ENCODE results near the gene OR9I1. TPM values are rescaled to one million over a fixed set of nuclear protein-coding genes. Genes with fewer than 3 reads are reported as not detected.

Gene OR9I1, protein sequence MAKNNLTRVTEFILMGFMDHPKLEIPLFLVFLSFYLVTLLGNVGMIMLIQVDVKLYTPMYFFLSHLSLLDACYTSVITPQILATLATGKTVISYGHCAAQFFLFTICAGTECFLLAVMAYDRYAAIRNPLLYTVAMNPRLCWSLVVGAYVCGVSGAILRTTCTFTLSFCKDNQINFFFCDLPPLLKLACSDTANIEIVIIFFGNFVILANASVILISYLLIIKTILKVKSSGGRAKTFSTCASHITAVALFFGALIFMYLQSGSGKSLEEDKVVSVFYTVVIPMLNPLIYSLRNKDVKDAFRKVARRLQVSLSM
- total RNA-seq (2014; rRNA removed; shearing (Covaris generic)): not detected in 2 replicates

DNA sequence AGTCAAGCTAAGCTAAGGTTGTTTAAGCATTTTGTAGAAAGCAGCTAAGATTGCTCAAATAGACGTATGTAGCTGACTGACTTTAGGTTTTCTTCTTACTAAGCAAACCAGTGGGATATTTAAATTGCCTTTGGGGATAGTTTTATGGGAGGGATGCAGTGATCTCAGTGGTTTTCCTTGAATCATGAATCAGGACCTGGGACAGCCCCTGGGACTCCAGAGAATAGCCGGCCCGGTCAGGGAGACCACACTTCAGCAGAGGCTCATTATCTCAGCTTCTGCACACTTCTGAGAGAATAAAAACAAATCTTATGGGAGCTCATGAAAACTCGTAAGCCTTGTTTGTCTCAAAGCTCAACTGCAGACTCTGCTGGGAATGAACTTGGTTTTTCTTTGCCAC is at the start of gene OR9I1:
Gene OR9I1, minus strand, starts transcription at position 62 of the 400 bp plus-strand sequence. CDS start 6,086 bp downstream, outside the sequence.
- DNase-seq: no peak
- Histone ChIP-seq H3K4me3 (ENCODE audit: insufficient read depth, low read depth, low read length) (no peak within 1 kb of the TSS), H3K27me3 (ENCODE audit: control insufficient read depth, insufficient read depth, low read length) (no peaks in the 10 kb centered on the region), H3K36me3 (replicated peaks; ENCODE audit: control insufficient read depth, insufficient read depth, low read length) (no peaks in the 10 kb centered on the region)

DNA sequence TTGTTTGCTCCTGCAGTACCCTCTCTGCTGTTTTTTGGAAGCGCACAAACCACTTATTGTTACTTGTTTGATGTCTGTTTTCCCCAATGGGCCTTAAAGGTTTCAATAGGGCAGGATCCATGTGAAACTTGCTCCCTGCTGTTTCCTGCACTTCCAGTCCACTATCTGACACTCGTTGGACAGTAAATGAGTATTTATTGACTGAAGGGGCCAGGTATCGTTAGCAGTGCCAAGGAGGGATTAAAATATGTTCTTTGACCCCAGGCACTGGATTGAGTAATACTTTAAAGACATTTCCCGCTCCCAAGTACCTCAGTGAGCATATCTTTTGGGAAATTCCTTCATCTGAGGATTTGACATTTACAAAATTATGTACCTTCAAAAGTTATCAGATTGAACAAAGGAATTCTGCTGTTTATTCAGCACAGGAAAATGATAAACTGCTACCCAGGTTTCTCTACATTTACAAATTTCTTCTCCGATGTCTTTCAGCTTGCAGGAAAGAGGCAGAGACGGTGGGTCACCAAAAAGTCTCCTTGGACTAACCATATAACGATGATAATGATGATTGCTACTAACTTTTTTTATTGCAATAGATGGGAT is 40.3 kb upstream of the OR9I1 start:
- Histone ChIP-seq H3K4me3 (ENCODE audit: insufficient read depth, low read depth, low read length) (no peak overlapping the region), H3K27me3 (ENCODE audit: control insufficient read depth, insufficient read depth, low read length) (no peaks in the 10 kb centered on the region), H3K36me3 (replicated peaks; ENCODE audit: control insufficient read depth, insufficient read depth, low read length) (no peaks in the 10 kb centered on the region)
- no peak for DNase-seq

DNA sequence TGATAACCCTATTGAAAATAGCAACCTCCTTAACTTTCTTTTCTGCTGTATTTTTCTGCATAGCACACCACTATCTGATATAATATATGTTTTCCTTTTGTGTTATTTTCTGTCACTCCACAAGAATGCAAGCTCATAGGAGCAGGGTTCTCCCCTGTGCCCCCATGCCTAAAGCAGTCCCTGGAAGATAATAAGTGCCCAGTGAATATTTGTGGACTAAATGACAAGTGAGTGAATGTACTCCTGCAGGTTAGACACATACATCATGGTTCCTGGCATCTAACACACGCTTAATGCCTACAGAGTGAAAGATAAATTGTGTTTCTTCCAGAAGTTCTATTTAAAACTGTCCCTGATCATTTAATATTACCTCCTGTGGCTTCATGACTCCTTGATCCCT is 39.7 kb upstream of the OR9I1 start:
- Histone ChIP-seq H3K36me3 (replicated peaks; ENCODE audit: control insufficient read depth, insufficient read depth, low read length) (no peaks in the 10 kb centered on the region), H3K27me3 (ENCODE audit: control insufficient read depth, insufficient read depth, low read length) (no peaks in the 10 kb centered on the region), H3K4me3 (ENCODE audit: insufficient read depth, low read depth, low read length) (no peak overlapping the region)
- no peak for DNase-seq

DNA sequence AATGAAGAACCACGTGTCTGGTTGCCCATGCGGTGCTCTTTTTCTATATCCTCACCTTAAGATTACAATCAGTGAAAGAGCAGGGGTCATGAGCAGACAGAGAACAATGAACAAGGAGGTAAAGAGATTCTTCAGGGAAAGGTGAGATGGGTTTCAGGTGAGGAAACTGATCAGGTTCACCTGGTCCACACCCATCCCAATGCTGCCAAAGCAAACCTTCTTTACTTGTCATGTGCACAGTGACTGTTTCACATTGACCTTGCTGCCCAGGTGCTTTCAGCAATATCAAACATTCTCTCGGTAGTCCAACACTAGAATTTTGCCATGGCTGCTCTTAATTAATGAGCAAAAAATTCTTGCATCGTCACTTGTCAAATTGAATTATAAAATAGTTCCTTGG is 39.1 kb upstream of the OR9I1 start:
- H3K27me3 ChIP-seq (ENCODE audit: control insufficient read depth, insufficient read depth, low read length): no peaks in the 10 kb centered on the region
- no peak for DNase-seq
- no peak overlapping the region for H3K4me3 ChIP-seq (ENCODE audit: insufficient read depth, low read depth, low read length)
- H3K36me3 ChIP-seq (replicated peaks; ENCODE audit: control insufficient read depth, insufficient read depth, low read length): no peaks in the 10 kb centered on the region

DNA sequence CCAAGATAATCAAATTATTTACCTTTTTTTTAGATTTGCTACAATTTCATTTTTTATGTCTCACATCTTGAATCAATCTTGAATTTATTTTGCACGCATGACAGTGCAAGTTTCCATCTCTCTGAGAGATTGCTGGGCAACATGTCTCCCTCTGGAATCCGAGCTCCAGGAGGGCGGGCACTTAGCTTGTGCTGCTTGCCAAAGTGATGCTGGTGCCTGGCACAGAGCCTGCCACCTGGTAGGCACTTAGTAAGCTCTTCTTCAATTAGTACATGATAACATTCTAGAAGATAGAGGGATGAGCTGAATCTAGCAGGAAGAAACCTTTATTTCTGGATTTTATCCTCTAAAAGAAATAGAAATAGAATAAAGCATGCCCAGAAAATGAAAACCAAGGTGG is 27.5 kb upstream of the OR9I1 start:
- DNase-seq: no peak
- H3K36me3 ChIP-seq (replicated peaks; ENCODE audit: control insufficient read depth, insufficient read depth, low read length): no peaks in the 10 kb centered on the region
- no peaks in the 10 kb centered on the region for H3K27me3 ChIP-seq (ENCODE audit: control insufficient read depth, insufficient read depth, low read length)
- H3K4me3 ChIP-seq (ENCODE audit: insufficient read depth, low read depth, low read length): no peak overlapping the region

DNA sequence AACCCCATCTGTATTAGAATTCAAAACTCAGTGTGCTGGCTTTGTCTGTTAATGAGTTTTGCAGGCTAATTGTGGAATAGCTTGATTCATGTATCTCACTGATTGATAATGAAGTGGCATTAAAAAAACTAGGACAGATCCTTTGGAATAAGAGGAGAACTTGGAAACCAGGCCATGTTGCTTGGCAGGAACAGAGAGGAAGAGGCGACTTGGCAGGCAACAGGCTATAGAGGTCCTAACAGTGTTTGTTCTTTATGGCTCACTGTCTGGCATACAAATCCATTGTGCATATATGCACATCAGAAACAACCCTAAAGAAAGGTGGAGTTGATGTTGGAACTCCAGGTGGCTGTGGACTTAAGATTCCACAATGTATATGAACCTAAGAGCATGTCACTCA is 17.4 kb upstream of the OR9I1 start:
- Histone ChIP-seq H3K4me3 (ENCODE audit: insufficient read depth, low read depth, low read length) (no peak overlapping the region), H3K27me3 (ENCODE audit: control insufficient read depth, insufficient read depth, low read length) (no peaks in the 10 kb centered on the region), H3K36me3 (replicated peaks; ENCODE audit: control insufficient read depth, insufficient read depth, low read length) (no peaks in the 10 kb centered on the region)
- DNase-seq: no peak

DNA sequence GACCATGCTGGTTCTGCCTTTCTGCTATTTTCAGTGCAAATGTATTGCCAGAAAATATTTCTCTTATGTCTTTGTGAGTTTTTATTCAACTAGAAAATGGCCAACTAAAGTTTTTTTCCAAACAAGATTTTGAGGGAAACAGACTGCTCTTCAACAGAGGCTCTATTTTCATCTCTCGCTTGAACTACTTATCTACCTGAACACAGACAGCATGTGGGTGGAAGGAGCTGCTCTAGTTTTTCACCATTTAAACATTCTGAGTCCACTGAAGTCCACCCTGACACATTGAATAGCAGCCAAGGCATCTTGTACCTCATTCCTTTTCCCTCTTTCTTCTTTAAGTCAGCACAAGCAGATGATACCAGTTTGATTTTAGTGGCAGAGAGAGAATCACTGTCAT is 9.8 kb upstream of the OR9I1 start:
- Histone ChIP-seq H3K36me3 (replicated peaks; ENCODE audit: control insufficient read depth, insufficient read depth, low read length) (no peaks in the 10 kb centered on the region), H3K27me3 (ENCODE audit: control insufficient read depth, insufficient read depth, low read length) (no peaks in the 10 kb centered on the region), H3K4me3 (ENCODE audit: insufficient read depth, low read depth, low read length) (no peak overlapping the region)
- DNase-seq: no peak

DNA sequence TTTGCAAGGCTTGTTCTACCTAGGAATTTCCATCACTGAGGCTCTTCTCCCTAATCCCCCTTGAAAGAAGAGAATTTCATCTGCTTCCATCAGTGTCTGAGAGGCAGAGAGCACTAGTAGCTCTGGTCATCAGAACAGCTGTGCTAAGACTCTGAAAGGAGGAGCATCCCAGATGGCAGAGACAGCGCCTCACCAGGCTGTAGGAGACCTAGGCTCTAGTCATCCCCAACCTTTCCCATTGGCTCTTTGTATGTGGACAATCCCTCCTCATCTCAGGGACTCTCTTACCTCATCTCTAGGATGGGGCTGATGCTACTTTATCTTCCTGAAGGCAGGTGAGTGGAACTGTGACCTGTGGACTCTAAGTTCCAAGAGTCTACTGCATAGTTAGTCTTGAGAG is 8.8 kb upstream of the OR9I1 start:
- Histone ChIP-seq H3K27me3 (ENCODE audit: control insufficient read depth, insufficient read depth, low read length) (no peaks in the 10 kb centered on the region), H3K4me3 (ENCODE audit: insufficient read depth, low read depth, low read length) (no peak overlapping the region), H3K36me3 (replicated peaks; ENCODE audit: control insufficient read depth, insufficient read depth, low read length) (no peaks in the 10 kb centered on the region)
- no peak for DNase-seq

DNA sequence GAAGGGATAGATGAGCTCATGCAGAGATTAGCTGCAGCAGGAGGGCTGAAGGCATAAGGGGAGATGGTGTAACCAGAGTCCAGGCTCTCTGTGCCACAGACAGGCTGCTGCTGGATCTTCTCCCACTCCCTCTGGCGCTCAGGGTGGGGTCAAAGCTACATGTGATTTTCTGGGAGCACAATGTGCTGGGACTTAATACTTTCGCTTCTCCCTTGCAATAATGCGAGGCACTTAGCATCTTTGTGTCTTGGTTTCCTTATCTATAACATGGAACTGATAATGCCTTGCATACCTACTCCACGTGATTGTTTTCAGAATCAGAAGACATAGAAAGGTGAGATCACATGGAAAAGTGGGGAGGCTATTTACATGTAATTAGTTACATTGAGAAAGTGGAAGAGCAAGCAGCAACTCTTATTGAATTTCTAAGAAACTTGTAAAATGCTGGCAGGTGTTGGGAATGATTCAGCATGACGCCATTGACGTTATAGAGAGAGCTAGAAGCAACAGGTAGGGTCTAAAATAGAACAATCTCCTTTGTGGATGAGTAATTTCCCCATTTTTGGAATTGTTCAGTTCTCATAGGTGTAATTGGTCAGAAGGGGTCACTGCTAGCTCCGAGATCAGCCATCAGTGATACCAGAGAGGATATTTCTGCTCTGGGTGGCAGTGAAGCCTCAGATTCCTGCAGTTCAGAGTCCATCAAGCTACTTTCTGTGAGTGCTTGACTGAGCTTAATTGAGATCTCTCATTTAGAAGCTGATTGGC is 8.2 kb upstream of the OR9I1 start:
- H3K36me3 ChIP-seq (replicated peaks; ENCODE audit: control insufficient read depth, insufficient read depth, low read length): no peaks in the 10 kb centered on the region
- H3K4me3 ChIP-seq (ENCODE audit: insufficient read depth, low read depth, low read length): no peak overlapping the region
- DNase-seq: no peak
- no peaks in the 10 kb centered on the region for H3K27me3 ChIP-seq (ENCODE audit: control insufficient read depth, insufficient read depth, low read length)

DNA sequence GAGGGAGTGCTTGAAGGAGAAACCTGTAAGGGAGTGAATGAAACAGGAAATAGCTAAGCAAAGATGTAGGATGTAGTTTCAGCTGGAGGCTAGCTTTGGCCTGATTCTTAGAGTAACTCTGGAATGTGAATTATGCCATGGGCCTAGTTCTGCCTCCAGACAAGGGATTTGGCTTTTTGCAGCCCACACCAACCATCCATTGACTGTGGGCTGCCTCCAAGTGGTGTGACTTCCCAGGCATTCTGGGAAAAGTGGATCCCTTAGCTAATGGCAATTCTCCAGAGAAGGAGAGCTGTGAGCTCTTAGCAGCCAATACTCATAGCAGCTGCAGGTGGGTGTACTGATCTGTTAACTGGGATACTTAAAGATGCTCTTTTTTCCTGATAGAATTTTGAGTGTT is 2.0 kb upstream of the OR9I1 start:
- H3K4me3 ChIP-seq (ENCODE audit: insufficient read depth, low read depth, low read length): no peak overlapping the region
- H3K27me3 ChIP-seq (ENCODE audit: control insufficient read depth, insufficient read depth, low read length): no peaks in the 10 kb centered on the region
- DNase-seq: no peak
- H3K36me3 ChIP-seq (replicated peaks; ENCODE audit: control insufficient read depth, insufficient read depth, low read length): no peaks in the 10 kb centered on the region

DNA sequence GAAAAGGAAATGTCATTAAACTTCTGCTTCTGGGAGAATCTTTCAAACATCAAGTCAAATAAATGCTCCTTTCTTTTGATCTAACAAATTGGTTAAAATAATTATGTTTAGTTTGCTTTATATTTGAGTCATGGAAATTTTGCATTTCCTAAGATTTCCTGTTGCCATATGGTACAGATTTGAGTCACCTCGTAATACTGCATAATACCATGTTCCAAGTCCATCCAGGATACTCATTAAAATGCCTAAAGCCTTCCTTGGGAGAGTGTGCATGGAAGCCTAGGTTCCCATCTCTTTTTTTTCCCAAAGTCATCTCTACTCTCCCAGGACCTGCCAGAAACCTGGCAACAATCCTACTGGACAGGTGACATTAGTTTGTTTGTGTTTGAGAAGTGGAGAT is 4.2 kb downstream of the OR9I1 start:
- Histone ChIP-seq H3K36me3 (replicated peaks; ENCODE audit: control insufficient read depth, insufficient read depth, low read length) (no peaks in the 10 kb centered on the region), H3K4me3 (ENCODE audit: insufficient read depth, low read depth, low read length) (no peak overlapping the region), H3K27me3 (ENCODE audit: control insufficient read depth, insufficient read depth, low read length) (no peaks in the 10 kb centered on the region; the same call in 1 of the 2 replicates)
- DNase-seq: no peak

DNA sequence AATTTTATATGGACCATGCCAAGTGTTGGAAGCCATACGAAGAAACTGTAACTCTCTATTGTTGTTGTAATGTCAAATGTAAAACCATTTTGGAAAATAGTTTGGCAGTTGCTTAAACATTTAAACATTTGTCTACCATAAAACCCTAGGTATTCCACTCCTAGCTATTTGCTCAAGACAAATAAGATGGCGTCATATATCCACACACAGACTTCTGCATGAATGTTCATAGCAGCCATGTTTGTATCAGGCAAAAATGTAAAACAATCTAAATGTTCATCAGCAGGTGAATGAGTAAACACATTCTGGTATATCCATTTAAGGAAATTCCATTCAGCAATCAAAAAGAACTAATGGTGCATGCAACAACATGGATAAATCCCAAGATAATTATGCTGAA is 27.9 kb downstream of the OR9I1 start:
- Histone ChIP-seq H3K27me3 (ENCODE audit: control insufficient read depth, insufficient read depth, low read length) (no peaks in the 10 kb centered on the region), H3K36me3 (replicated peaks; ENCODE audit: control insufficient read depth, insufficient read depth, low read length) (no peaks in the 10 kb centered on the region), H3K4me3 (ENCODE audit: insufficient read depth, low read depth, low read length) (no peak overlapping the region)
- no peak for DNase-seq

DNA sequence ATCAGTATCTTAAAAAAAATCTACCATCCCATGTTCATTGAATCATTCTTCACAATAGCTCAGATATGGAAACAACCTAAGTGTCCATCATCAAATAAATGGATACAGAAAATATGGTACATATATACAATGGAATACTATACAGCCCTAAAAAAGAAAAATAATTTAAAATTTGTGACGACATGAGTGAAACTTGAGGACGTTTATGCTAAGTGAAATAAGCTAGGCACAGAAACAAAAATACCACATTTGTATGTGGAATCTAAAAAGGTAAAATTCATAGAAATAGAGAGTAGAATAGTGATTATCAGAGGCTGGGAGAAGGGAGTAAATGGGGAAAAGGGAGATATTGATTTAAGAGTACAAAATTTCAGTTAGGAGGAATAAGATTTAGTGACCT is 38.8 kb downstream of the OR9I1 start:
- no peak for DNase-seq
- no peak overlapping the region for H3K4me3 ChIP-seq (ENCODE audit: insufficient read depth, low read depth, low read length)
- no peaks in the 10 kb centered on the region for H3K27me3 ChIP-seq (ENCODE audit: control insufficient read depth, insufficient read depth, low read length)
- no peaks in the 10 kb centered on the region for H3K36me3 ChIP-seq (replicated peaks; ENCODE audit: control insufficient read depth, insufficient read depth, low read length)

DNA sequence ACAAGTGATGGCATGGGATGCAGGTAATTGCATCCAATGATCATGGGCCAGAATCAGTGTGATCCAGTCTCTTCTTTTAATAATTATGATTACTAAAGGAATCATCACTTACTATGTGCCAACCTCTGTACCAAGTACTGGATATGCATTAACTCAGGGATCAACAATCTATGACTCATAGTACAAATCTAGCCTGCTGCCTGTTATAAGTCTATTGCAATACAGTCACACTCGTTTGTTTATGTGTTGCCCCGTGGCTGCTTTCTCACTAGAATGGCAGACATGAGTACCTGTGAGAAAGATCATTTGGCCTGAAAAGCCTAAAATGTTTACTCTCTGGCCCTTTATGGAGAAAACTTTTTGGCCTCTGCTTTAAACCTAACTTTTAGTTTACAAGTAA is 49.5 kb downstream of the OR9I1 start:
- DNase-seq: no peak
- no peaks in the 10 kb centered on the region for H3K36me3 ChIP-seq (replicated peaks; ENCODE audit: control insufficient read depth, insufficient read depth, low read length)
- no peaks in the 10 kb centered on the region for H3K27me3 ChIP-seq (ENCODE audit: control insufficient read depth, insufficient read depth, low read length)
- no peak overlapping the region for H3K4me3 ChIP-seq (ENCODE audit: insufficient read depth, low read depth, low read length)

DNA sequence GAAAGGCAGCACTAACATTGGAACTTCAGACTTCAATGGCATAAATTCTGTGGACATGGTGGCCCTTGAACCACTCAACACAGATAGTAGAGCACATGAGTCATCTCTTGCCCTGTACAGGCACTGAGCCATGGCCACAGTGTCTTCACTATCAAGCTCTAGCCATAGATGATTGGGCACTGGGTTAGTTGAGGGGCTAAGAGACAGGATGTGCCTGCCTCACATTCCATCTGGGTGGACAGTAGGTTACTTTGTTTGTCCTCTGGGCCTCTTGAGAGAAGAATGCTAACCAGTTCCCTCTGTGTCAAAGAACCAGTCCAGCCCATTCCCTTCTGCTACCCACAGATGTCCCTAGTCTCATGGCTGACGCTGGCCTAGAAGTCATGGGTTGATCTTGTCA is 54.7 kb downstream of the OR9I1 start:
- H3K4me3 ChIP-seq (ENCODE audit: insufficient read depth, low read depth, low read length): no peak overlapping the region
- H3K27me3 ChIP-seq (ENCODE audit: control insufficient read depth, insufficient read depth, low read length): no peaks in the 10 kb centered on the region
- H3K36me3 ChIP-seq (replicated peaks; ENCODE audit: control insufficient read depth, insufficient read depth, low read length): no peaks in the 10 kb centered on the region
- no peak for DNase-seq
